ENCODE results near the gene ZNF792. TPM values are rescaled to one million over a fixed set of nuclear protein-coding genes. Genes with fewer than 3 reads are reported as not detected.

Gene ZNF792
- total RNA-seq, 3 donors from 2014 or later: 6.4 to 11.6 (median 11.1) TPM

GRCh38 chr19:34964598-34964997 lies 569 bp upstream of the ZNF792 start:
- Histone ChIP-seq H3K9me3 (peaks cover 23 to 26% of the 10 kb centered on the region in 2 donors), H3K4me1 (peaks cover 0 to 8% of the 10 kb centered on the region in 2 donors), H3K36me3 (peaks cover 7% of the 10 kb centered on the region), H3K4me3 (peak overlapping the region; percentile 94 to 95 (median 95)), H3K27ac (no peak overlapping the region), H3K27me3 (no peaks in the 10 kb centered on the region)
- intact Hi-C loops (cut with DNase I; ENCODE audit: low total_unique reads): no loop called here
- no peak for TF ChIP-seq POLR2AphosphoS5 (IDR thresholded peaks at IDR 0.05)
- TF ChIP-seq, protein P1, sequence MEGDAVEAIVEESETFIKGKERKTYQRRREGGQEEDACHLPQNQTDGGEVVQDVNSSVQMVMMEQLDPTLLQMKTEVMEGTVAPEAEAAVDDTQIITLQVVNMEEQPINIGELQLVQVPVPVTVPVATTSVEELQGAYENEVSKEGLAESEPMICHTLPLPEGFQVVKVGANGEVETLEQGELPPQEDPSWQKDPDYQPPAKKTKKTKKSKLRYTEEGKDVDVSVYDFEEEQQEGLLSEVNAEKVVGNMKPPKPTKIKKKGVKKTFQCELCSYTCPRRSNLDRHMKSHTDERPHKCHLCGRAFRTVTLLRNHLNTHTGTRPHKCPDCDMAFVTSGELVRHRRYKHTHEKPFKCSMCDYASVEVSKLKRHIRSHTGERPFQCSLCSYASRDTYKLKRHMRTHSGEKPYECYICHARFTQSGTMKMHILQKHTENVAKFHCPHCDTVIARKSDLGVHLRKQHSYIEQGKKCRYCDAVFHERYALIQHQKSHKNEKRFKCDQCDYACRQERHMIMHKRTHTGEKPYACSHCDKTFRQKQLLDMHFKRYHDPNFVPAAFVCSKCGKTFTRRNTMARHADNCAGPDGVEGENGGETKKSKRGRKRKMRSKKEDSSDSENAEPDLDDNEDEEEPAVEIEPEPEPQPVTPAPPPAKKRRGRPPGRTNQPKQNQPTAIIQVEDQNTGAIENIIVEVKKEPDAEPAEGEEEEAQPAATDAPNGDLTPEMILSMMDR (IDR thresholded peaks at IDR 0.05): no peak
- no peak for TF ChIP-seq POLR2A (IDR thresholded peaks at IDR 0.05)
- no peak for DNase-seq (ENCODE audit: low spot score in 2 of 2)

DNA sequence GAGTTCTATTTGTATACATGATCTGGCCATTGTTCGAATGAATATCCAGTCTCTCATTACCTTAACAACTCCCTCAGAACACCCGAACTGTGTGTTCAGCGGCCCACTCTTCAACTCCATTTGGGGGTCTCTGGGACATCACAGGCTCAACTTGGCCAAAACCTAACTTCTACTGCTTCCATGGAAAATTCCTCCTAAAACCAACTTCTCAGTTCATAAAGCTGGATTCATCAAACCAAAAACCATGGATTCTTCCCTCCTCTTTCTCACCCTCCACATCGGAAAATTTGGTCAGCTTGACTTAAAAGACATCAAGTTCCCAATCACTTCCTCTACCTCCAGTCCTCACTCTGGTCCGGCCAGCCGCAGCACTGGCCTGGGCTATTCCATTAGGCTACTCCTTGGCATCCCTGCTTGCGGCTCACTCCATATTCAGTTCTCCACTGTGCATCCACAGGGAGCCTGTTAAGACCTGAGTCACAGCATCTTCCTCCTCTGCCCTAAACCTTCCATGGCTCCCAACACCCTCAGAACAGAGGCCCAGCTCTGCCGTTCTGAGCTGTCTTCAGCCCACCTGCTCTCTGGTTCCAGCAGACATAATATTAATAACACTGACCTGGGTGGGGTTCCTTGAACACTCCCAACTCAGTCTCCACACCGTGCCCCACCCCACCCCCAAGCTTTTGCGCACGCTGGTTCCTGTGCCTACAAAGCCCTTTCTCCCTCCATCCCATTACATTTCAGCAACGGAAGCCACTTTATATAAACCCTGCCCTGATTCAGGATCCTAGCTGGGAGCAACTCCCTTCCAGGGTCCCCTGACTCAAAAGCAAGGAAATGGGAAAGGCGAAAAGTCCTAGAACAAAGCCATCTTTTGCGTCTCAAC lies 1.1 kb downstream of the ZNF792 start:
- Histone ChIP-seq H3K9me3 (peaks cover 39% of the 10 kb centered on the region in 2 donors), H3K36me3 (peaks cover 24% of the 10 kb centered on the region), H3K4me1 (peaks cover 0 to 8% of the 10 kb centered on the region in 2 donors), H3K4me3 (peak overlapping the region; percentile 94 to 95 (median 95)), H3K27ac (peak overlapping the region; percentile 60 to 75), H3K27me3 (no peaks in the 10 kb centered on the region)
- DNase-seq (ENCODE audit: low spot score in 2 of 2): no peak
- intact Hi-C loops (cut with DNase I; ENCODE audit: low total_unique reads): no loop called here
- TF ChIP-seq POLR2A (IDR thresholded peaks at IDR 0.05): no peak
- no peak for TF ChIP-seq POLR2AphosphoS5 (IDR thresholded peaks at IDR 0.05)
- TF ChIP-seq, protein P1 (IDR thresholded peaks at IDR 0.05): no peak

DNA sequence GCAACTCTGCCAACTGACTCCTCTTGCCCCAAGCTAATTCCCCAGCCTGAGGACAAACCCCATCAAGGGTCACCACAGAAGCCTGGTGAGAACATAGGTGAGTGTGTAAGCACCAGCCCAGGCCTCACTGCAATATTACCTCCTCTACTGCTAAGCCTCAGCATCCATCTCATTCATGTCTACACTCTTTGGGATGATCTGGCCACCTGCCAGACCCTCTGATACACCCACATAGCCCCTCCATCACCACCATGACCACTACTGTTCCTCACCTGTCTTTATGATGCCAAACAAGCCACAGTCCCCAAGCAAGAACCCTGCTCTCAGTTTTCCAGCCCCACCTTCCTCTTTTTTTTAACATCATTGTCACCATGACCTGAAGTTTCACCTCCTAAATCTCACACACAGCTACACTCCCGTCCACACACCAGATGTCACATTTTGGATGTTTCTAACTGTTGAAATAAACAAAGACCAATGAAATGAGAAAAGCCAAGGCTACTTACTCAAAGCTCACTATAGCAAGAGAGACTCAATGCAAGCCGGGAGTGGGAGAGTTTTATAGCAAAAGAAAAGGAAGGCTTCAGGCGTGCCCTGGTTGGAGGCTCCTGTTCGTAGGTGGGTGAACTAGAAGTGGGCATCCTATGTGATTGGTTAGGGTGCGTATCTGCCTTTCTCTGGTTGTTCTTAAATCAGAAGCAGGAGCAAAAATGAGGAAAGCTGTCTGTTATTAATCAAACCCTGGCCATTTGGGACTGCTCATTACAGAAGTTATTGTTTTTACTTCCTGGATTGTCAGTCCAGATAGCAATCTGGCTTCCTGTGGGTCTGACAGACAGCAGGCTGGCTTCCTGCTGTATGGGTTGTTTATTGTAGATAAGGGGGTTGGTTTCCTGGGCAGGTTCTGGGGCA lies 2.0 kb downstream of the ZNF792 start:
- Histone ChIP-seq H3K27ac (peak overlapping the region; percentile 60 to 75), H3K36me3 (peaks cover 30% of the 10 kb centered on the region), H3K4me3 (peak overlapping the region in 2 of 3 donors; percentile 95), H3K4me1 (peaks cover 0 to 8% of the 10 kb centered on the region in 2 donors), H3K27me3 (no peaks in the 10 kb centered on the region), H3K9me3 (peaks cover 44 to 48% of the 10 kb centered on the region in 2 donors)
- no peak for DNase-seq (ENCODE audit: low spot score in 2 of 2)
- TF ChIP-seq POLR2A (IDR thresholded peaks at IDR 0.05): no peak
- TF ChIP-seq POLR2AphosphoS5 (IDR thresholded peaks at IDR 0.05): peak in 1 of 3 donors; percentile 37
- intact Hi-C loops (cut with DNase I; ENCODE audit: low total_unique reads): no loop called here

DNA sequence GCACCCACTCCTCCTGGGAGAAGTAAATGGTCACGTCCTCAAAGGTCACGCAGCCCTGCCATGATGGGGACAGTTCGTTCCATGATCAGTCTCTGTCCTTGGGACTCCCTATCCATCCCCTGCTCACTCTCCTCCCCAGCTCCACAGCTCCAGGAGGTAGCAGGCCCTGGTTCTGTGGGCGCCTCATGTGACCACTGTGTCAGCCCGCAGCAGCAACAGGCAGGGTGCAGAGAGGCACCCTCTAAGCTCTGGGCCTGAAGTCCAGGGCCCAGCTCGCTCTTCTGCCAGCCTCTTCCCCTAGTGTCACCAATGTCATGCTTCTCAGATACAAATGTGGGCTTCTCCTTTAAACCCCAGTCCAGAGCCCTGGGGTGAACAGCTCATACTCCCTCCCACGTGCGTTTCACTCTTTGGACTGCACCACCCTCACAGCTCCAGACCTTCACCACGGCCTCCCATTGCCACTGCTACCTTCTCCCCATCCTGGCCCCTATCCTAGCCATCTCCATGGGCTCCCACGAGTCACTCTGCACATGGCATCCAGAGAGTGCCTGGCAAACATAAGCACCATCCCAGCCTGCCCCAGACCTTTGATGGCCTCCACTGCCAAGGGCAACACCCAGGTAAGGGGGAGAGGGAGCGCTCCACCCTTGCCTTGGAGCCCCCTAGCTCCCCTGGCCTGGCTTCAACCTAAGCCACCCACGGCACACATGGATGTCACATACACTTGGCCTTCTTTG lies 2.9 kb downstream of the ZNF792 start:
- no peak for DNase-seq (ENCODE audit: low spot score in 2 of 2)
- intact Hi-C loops (cut with DNase I; ENCODE audit: low total_unique reads): no loop called here
- H3K4me1 ChIP-seq: peaks cover 0 to 8% of the 10 kb centered on the region in 2 donors
- H3K9me3 ChIP-seq: peaks cover 49 to 57% of the 10 kb centered on the region in 2 donors
- TF ChIP-seq, protein P1 (IDR thresholded peaks at IDR 0.05): no peak
- TF ChIP-seq POLR2A (IDR thresholded peaks at IDR 0.05) (no peak), POLR2AphosphoS5 (IDR thresholded peaks at IDR 0.05) (no peak)
- H3K4me3 ChIP-seq: no peak overlapping the region
- no peak overlapping the region for H3K27ac ChIP-seq
- no peaks in the 10 kb centered on the region for H3K27me3 ChIP-seq
- peaks cover 30% of the 10 kb centered on the region for H3K36me3 ChIP-seq
